HG02981 (cell line): Measurements from ENCODE around the gene GABARAP.

ENCODE experiments used
- ATAC-seq: cut with Tn5 transposase; IDR thresholded peaks from one replicate; pipeline ENCODE4 v1.9.1; 2021; ENCODE audit warnings: mild to moderate bottlenecking, moderate library complexity; ENCODE audit not compliant: unreplicated experiment

The GABARAP gene

DNA sequence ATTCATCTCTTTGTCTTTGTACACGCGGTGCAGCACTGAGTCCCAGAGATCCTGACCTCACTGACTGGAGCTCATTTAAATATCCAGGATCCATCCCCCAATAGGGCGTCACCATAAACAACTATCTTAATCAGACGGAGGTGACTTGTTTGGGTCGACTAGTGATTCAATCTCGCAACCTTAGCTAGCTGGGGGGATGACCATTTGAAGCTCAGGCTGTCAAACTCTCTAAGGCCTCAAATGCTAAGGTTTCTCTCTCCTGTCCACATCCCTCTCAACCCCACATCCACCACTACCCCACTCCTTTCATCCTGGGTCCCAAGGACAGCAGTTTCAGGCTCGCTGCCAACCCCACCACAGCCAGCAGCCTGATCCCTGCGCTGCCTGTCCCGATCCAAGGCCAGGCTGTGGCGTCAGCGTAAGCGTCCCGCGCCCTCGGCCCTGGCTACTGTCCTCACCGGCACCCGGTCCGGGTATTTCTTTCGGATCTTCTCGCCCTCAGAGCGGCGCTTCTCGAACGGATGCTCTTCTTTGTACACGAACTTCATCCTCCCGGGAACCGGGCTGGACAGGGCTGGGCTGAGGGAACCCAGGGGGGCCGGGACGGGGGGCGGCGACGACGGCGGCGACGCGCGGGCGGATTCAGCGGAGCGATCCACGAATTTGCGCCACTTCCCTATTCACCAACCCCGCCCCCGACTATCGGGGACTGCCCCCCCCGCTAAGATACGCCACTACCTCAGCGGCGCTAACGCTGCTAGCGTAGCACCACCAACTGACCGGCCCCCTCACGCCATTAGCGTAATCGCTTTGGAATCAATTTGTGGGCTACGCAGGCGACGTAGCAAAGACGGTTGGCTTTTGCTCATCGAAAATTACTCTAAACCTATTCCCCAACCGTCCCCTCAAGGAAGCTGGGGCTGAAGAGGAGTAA lies at the start of gene GABARAP:
Gene GABARAP, minus strand, starts transcription at position 667 of the 934 bp plus-strand sequence. Its CDS starts 119 bp downstream, at position 548.
- peak; percentile 34 for ATAC-seq

DNA sequence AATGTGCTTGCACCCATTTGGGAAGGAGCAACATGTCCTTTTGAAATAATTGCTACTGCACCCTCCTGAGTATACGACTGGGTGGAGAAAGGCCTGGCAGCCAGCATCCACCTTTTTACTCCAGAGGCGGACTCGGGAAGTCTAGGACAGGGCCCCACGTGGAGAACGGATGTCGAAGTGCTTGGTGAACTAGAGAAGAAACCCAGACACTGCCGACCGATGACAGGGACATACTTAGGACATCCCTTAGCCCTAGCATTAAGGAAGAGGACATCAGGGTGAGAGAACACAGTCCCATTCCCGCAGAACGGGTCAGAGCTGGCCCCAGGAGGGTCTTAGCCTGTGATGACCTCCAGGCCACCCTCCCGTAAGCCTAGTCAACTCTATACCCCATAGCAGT lies 48.4 kb upstream of the GABARAP start:
- no peak for ATAC-seq

DNA sequence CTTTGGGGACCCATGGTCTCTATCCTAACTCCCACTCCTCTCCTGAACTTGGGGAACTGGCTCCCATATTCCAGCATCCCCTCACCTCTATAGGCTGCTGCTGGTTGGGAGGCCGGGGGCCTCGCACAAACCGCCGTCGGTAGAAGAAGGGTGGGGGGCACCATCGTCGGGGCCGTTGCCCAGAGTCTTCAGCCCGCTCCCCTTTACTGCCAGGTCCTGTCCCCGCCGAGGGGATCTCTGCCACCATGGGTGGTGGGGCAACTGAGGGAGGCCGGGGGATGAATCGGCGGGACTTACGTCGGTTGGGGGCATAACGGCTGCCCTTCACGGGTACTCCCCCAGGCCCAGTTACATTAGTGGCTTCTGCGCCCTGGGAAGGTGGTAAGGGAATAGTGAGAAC lies 47.9 kb upstream of the GABARAP start:
- ATAC-seq, result no peak

DNA sequence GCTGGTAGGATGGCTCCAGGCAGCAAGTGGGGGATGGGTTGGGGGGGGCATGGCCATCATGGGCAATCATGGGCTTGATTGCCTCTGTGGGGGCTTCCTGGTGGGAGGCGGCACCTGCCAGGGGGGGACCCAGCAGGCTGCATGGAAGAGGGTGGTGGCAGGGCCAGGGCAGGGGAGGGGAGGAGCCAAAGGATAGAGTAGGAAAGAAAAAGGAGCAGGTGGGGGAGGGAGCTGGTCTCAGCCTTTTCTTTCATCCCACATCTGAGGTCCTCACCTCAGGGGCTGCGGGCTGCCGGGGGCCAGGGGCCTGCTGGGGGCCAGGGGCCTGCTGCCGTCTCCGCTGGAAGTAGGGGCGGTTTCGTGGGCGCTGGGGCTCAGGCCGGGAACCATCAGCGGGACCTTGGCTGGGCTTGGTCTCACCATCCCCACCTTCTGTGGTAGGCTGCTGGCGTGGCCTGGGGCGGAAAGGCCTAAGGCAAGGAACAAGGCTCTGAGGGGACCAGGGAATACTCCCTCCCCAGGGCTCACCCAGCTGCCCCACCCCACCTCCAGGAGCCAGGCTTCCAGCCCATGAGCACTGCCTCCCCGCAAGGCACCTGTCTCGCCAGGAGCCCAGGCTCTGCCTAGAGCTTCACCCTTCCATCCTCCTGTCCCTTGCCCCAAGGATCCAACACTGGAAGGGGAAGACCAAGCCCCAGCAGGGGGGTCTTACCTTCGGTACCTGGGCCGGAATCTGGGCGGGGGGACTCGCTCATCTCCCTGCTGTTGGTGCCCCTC lies 47.2 kb upstream of the GABARAP start:
- ATAC-seq, result no peak

DNA sequence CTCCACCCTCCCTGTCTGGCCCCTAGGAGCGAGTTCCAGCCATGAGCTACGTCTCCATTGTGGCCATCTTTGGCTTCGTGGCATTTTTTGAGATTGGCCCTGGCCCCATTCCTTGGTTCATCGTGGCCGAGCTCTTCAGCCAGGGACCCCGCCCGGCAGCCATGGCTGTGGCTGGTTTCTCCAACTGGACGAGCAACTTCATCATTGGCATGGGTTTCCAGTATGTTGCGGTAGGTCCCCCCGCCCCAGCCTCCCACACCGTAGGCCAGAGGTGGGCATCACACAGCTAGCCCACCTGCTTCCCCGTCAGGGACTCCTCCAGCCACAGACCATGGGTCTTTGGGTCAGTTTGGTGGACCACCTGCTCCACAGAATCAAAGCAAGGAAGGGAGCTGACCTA lies 43.4 kb upstream of the GABARAP start:
- ATAC-seq, result no peak

DNA sequence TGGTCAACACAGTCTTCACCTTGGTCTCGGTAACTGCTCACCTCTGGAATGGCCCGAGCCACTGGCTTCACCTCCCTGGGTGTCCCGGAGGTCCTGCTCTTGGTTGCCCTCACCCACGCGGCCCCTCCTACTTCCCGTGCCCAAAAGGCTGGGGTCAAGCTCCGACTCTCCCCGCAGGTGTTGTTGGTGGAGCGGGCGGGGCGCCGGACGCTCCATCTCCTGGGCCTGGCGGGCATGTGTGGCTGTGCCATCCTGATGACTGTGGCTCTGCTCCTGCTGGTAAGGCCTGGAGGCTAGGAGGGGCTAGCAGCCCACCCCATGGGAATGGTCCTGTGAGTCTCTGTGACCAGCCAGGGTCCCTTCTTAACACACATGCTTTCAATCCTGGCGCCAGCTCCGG lies 42.7 kb upstream of the GABARAP start:
- ATAC-seq, result no peak

DNA sequence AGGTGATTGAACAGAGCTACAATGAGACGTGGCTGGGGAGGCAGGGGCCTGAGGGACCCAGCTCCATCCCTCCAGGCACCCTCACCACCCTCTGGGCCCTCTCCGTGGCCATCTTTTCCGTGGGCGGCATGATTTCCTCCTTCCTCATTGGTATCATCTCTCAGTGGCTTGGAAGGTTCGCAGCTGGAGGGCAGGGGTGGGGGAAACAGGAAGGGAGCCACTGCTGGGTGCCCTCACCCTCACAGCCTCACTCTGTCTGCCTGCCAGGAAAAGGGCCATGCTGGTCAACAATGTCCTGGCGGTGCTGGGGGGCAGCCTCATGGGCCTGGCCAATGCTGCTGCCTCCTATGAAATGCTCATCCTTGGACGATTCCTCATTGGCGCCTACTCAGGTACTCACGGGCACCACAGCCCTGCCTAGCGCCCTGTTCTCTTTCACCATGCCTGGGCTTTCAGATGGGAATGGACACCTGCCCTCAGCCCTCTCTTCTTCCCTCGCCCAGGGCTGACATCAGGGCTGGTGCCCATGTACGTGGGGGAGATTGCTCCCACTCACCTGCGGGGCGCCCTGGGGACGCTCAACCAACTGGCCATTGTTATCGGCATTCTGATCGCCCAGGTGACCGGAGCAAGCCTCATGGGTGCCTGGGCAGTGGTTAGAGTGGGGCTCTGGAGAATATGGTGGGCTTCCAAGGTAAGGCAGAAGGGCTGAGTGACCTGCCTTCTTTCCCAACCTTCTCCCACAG lies 41.4 kb upstream of the GABARAP start:
- ATAC-seq, result no peak

DNA sequence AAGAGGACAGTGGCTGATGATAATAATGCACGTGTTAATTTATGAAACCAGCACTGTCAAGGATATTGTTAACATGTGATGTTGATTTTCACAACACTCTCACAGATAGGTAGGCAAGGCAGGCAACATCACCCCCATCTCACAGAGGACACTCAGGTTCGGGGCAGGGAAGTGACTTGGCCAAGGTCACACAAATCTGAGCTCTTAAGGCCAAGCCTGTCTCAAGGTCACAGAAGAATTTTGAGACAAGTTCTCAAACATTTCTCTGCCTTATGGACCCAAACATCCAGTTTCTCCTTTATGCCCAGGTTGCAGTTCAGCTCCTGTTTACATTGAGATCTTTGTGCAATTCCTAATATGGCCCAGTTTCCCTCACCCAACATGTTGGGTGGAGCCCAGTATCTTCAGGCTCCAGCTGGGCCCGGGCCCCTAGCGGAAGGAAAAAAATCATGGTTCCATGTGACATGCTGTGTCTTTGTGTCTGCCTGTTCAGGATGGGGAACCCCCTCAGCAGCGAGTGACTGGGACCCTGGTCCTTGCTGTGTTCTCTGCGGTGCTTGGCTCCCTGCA lies 40.6 kb upstream of the GABARAP start:
- no peak for ATAC-seq

DNA sequence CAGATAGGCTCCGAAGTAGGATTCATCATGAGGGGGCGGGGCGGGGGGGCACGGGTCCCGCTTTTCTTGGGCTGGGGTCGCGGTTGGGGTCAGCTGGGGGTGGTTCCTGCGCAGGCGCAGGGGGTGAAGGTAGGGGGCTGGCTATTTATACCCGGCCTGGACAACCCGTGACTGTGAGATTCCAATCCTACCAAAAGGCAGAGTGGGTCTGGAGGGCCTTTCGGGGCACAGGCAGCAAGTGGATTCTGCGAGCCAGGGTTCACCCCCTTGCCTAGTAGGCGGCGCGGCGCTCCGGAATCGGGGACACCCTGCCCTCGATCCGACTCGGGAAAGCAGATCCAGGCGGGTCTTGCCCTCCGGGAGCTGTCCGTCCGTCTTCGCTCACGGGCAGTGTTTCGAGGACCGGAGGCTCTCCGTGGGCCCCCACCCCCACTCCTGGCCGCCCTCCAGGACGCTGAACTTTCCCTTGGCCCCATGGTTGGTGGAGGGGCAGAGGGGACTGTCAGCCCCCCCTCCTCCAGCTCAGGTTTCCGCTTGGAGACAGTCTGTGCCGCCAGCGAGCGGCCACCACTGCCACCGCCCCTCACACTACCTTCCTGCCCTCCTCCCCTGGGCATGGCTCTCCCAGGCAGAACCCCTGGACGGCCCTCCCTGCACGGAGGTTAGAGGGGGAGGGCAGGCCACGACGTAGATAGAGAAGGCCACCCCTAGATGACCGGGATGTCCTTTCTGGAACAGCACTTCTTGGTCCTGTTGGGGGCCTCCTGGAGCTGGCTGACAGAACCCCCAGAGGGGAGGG lies 39.9 kb upstream of the GABARAP start:
- no peak for ATAC-seq

DNA sequence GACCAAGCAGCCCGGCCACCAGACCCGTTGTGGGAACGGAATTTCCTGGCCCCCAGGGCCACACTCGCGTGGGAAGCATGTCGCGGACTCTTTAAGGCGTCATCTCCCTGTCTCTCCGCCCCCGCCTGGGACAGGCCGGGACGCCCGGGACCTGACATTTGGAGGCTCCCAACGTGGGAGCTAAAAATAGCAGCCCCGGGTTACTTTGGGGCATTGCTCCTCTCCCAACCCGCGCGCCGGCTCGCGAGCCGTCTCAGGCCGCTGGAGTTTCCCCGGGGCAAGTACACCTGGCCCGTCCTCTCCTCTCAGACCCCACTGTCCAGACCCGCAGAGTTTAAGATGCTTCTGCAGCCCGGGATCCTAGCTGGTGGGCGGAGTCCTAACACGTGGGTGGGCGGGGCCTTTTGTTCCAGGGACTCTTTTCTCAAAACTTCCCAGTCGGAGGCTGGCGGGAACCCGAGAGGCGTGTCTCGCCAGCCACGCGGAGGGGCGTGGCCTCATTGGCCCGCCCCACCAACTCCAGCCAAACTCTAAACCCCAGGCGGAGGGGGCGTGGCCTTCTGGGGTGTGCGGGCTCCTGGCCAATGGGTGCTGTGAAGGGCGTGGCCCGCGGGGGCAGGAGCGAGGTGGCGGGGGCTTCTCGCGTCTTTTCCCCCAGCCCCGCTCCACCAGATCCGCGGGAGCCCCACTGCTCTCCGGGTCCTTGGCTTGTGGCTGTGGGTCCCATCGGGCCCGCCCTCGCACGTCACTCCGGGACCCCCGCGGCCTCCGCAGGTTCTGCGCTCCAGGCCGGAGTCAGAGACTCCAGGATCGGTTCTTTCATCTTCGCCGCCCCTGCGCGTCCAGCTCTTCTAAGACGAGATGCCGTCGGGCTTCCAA lies 39.1 kb upstream of the GABARAP start, which contains the start of gene SLC2A4:
Gene SLC2A4, plus strand, starts transcription at position 645 of the 879 bp plus-strand sequence. Its CDS starts 217 bp downstream, at position 862.
- peak; percentile 52 for ATAC-seq

DNA sequence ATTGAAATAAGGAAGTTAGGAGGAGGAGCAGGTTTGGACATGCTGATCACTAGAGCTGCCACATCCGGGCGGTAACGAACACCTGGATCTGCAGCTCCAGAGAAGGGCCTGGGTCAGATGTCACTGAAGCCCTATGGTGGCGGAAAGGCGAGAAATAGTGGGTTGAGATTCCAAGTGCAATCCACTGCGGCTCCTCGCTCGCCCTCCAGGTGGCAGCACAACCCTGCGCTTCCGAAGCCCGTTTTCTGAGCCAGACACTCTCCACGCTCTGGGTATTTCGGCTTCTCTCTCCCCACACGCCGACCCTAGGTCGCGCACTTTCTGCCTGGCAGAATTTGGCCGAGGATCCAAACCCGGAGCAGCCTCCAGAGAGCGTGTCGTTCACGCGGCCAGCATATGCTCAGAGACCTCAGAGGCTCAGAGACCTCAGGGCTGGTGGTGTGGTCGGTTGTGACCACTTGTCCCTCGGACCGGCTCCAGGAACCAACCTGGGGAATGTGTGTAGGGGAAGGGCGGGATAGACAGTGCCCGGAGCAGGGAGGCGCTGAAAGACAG lies 38.3 kb upstream of the GABARAP start:
- ATAC-seq, result peak; percentile 54

DNA sequence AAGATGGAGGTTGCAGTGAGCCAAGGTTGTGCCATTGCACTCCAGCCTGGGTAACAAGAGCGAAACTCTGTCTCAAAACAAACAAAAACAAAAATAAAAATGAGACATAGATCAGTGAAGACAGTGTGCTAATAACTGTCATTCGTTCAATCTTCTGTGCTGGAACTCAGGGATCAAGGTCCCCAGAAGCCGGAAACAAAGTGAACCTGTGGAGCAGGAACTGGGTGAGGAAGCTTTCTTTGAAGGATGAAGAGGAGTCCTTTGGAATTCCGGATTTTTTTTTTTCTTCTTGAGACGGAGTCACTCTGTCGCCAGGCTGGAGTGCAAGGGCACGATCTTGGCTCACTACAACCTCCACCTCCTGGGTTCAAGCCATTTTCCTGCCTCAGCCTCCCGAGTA lies 37.2 kb upstream of the GABARAP start:
- ATAC-seq, result no peak

DNA sequence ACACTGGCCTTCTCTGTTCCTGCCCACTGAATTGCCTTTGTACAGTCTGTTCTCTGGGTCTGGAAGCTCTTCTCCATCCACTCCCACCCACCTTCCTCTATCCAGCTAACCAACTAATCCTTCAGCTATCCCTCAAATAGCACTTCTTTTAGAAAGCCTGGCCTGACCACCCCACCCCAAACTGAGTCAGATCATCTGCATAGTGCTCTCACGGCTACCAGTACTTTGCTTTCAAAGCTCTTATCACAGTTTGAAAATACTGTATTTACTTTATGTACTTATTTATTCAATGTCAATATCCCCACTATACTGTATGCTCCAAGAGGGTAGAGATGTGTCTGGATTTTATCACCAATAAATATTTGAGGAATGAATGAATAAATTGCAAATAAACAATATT lies 24.5 kb upstream of the GABARAP start:
- ATAC-seq, result no peak

DNA sequence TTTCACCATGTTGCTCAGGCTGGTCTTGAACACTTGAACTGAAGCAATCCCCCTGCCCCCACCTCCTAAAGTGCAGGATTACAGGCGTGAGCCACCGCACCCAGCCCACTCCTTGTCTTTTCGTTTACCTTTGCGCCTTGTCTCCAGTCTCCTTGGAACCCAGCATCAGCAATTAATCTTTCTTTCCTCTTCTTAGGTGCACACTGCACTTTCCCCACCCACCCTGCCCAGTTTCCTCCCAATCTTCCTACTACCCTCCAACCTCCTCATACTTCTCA lies 21.5 kb upstream of the GABARAP start:
- ATAC-seq, result no peak

DNA sequence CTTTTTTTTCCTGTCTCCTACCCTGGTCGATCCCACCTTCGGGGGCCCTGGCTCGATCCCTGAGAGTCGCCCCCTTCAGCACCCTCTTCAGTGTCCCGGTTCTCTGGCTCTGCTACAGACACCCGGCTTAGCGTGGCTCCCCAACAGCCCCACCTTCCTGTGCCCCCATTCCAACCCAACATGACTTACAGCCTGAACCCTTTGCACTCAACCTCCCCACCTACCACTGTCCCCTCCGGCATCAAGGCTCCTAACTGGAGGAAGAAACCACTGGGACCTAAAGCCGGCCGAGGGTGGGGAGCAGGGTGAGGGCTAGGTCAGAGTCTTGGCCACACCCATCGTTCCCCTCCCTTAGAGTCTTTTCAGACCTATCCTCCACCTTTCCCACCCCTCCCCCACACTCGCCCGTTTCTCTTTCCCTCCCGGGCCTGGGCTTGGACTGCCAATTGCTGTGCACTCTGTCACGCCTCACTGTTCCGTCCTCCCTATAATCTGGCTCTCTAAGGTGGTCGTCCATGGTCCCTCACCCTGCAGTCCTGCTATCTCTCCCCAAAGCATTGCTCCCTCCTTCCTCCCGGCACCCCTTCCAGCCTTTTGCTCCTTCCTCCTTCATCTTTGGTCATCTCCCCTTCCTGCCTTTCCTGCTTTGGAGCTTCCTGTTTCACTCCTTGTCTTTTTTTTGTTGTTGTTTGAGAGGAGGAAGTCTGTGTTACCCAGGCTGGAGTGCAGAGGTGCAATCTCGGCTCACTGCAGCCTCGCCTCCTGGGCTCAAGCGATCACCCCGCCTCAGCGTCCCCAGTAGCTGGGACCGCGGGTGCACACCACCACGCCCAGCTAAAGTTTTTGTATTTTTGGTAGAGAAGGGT lies 20.9 kb upstream of the GABARAP start:
- ATAC-seq, result no peak

DNA sequence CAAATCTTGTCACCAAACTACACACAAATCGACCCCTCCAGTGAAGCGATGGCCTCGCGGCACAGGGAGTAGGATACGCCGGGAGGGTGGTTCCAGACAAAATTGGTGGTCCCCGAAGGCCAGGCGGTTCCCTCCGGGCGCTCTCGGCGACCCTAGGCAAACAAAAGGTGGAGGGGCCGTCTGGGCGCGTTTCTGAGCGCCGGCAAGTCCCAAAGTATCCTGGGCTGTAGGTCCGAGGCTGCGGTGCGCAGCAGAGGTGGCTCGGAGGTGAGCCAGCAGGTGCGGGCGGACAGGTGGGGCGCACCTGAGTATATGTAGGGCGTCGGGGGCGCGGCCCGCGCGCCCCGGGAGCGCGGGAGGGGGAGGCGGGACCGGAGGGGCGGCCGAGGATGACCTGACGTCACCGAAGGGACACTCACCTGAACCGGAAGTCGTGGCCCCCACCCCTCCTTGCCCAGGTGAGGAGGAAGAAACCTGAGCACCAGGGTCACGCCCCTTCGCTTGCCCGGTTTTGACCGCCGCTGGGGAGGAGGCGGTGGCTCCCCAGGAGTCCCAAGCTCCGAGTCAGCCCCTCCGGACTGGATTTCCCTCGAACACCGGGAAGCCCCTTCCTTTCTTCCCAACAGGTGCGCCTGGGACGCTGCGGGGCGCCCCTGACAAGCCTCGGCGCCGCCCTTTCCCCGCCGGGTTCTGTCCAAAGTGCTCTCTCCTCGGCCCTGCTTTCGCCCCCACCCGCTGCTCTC lies 20.1 kb upstream of the GABARAP start, which contains the start of gene CLDN7:
Gene CLDN7, minus strand, starts transcription at position 287 of the 743 bp plus-strand sequence. CDS start 435 bp downstream, outside the sequence.
- no peak for ATAC-seq
